Lower leg skin (tissue), 3 donors: Measurements from ENCODE around the gene MDH1.
"Not testable (repeated sequence)": the region's sequence is repeated elsewhere in the genome, so short reads cannot be mapped to it uniquely, and the experiment has no call there.

Experiments
- CTCF ChIP-seq, 3 donors: fragments of 450-650 bp; IDR thresholded peaks; one replicate each; pipeline ENCODE4 v1.5.1; 2016; ENCODE audit warnings: antibody characterized with exemption in 3 of 3, mild to moderate bottlenecking in 3 of 3, moderate library complexity in 2 of 3
- POLR2A ChIP-seq, 2 donors: fragments of 450-650 bp; IDR thresholded peaks; one replicate each; pipeline ENCODE4 v1.6.1; 2016 to 2017; ENCODE audit warnings: antibody characterized with exemption in 2 of 2, mild to moderate bottlenecking in 1 of 2, moderate library complexity in 1 of 2

GRCh38 chr2:63573026-63573425 is 15.7 kb upstream of the MDH1 start:
- not testable (repeated sequence) for TF ChIP-seq CTCF, POLR2A (IDR thresholded peaks at IDR 0.05)
